GM13977 (cell line): ENCODE data around the gene KIAA0825.

Experiments
- DNase-seq: peaks from one replicate; pipeline ENCODE4 v3.0.0; 2012; ENCODE audit warnings: low spot score
- CTCF ChIP-seq: IDR thresholded peaks from 2 replicates; pipeline ENCODE4 v1.5.1; 2012; ENCODE audit warnings: mild to moderate bottlenecking, control low read depth; ENCODE audit not compliant: insufficient read depth; ENCODE audit errors: extremely low read depth, missing control alignments
- in situ Hi-C: fragments of 300-500 bp; cut with MboI; formaldehyde crosslinking; loops from one replicate; pipeline ENCODE4 v1.12.0; 2022; ENCODE audit warnings: low sequenced_read_pairs, low pct_unique_long_range_greater_than_20kb, mixed read lengths, inconsistent platforms; ENCODE audit not compliant: unreplicated experiment

The KIAA0825 gene

GRCh38 chr5:94558028-94558427 lies 60.4 kb downstream of the KIAA0825 start:
- no peak for DNase-seq
- TF ChIP-seq CTCF = no peak
- in situ Hi-C loops = no loop called here

DNA sequence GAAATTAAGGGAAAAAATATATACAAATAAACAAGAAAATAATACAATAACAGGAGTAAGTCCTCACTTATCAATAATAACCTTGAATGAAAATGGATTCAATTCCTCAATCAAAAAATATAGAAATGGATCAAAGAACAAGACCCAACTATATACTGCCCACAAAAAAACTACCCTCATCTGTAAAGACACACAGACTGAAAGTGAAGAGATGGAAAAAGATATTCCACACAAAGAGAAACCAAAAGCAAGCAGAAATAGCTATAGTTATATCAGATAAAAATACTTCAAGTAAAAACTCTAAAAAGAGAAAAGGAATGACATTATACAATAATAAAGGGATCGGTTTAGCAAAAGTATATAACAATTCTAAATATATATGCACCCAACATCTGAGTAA lies 66.5 kb downstream of the KIAA0825 start:
- in situ Hi-C loops = no loop called here
- no peak for TF ChIP-seq CTCF
- no peak for DNase-seq

DNA sequence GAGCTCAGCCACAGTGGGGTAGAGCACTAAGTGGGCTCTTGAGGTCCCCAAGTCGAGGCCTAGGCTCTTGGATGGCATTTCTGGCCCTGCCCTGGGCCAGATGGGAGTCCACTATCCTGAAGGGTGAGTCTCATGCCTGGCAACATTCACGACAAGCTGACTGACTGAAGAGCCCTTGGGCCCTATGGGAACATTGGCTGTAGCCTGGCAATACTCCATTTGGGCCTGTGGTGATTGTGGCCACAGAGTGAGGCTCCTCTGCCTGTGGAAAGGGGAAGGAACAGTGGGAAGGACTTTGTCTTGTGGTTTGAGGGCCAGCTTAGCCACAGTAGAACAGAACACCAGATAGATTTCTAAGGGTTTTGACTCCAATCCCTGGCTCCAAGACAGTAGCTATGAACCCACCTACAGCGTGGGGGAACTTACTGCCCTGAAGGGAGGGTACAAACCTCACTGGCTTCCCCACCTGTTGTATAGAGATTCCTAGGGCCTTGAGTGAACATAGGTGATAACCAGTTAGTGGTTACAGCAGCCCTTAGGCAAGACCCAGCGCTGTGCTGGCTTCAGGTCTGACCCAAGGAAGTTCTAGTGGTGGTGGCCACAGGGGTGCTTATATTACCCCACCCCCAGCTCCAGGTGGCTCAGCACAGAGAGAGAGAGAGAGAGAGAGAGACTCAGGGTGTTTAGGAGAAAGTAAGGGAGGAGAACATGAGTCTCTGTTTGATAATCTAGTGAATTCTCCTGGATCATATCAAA lies 72.4 kb downstream of the KIAA0825 start:
- no peak for DNase-seq
- in situ Hi-C loops = no loop called here
- TF ChIP-seq CTCF = no peak

DNA sequence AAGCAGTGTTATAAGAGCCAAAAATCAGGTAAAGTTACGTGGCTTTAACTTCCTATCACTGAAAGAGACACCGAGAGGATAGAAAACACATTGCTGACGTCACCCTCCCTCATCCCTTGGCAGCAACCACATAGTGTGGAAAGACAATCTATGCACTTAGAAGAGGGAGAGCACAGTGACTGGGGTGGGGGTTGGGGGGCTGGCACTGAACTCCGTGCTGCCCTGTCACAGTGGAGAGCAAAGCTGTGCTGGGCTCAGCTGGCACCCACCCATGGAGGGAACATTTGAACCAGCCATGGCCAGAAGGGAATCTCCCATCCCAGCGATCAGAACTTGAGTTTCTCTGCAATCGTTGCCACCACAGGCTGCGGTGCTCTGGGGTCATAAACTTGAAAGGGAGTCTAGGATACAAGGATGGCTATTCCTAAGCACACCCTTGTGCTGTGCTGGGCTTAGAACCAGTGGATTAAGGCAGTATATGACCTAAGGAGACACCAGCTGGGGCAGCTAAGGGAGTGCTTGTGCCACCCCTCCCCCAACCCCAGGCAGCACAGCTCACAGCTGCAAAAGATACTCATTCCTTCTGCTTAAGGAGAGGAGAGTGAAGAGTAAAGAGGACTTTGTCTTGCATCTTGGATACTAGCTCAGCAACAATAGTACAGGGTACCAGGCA lies 73.4 kb downstream of the KIAA0825 start:
- TF ChIP-seq CTCF = no peak
- in situ Hi-C loops = no loop called here
- DNase-seq = no peak

DNA sequence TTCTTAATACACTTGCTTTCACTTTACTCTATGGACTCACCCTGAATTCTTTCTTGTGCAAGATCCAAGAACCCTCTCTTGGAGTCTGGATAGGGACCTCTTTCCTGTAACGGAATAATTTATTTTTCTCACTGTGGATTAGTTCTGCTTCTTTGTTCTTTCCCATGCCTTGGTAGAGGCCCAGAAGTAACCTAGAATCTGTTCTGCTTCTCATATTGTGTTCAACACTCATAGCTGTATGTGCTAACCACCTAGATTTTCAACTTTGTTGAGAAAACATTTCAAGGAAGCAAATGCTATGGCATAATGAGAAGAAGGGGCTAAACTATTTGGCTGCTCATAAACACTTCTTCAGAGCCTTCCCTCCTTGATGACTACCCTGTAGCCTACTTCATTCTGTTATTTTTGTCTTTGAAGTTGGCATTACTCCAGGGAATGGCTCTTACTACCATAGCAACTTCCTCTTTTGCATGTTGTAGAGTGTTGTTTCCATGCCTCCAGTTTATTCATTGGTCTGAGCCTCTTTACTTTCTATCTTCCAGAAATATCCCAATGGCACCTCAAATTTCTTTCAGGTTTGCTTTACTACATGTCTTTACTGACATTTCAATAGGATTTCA lies 74.3 kb downstream of the KIAA0825 start:
- in situ Hi-C loops = no loop called here
- no peak for DNase-seq
- TF ChIP-seq CTCF = no peak

- in situ Hi-C loops = no loop called here
- no peak for DNase-seq
- no peak for TF ChIP-seq CTCF
Measured at GRCh38 chr5:94540856-94541494, 77.4 kb downstream of the KIAA0825 start.
